Motor neuron (in vitro differentiated cells): Measurements from ENCODE around the gene PDE6B. TPM values are rescaled to one million over a fixed set of nuclear protein-coding genes. Genes with fewer than 3 reads are reported as not detected.
"Not testable (repeated sequence)": the region's sequence is repeated elsewhere in the genome, so short reads cannot be mapped to it uniquely, and the experiment has no call there.

ENCODE experiments used
- ATAC-seq, 8 experiments: fragments of 200-7000 bp; cut with Tn5 transposase; replicated peaks in 6 of 8; 2 replicates each; pipeline ENCODE4 v1.8.0; 2021; ENCODE audit warnings: mild to moderate bottlenecking in 8 of 8, moderate library complexity in 8 of 8
- H3K27ac ChIP-seq, 2 donors: fragments of 250-450 bp; sonication (Bioruptor Pico); 2 replicates each; pipeline ENCODE4 v1.9.0; 2021; ENCODE audit warnings: antibody characterized with exemption in 2 of 2, mild to moderate bottlenecking in 2 of 2, moderate library complexity in 1 of 2
- H3K4me1 ChIP-seq, 2 donors: fragments of 250-450 bp; sonication (Bioruptor Pico); replicated peaks in 1 of 2; 2 replicates each; pipeline ENCODE4 v1.6.1; 2021; ENCODE audit warnings: antibody characterized with exemption in 2 of 2, mild to moderate bottlenecking in 2 of 2, moderate library complexity in 1 of 2
- H3K4me3 ChIP-seq, 5 donors: fragments of 250-450 bp; sonication (Bioruptor Pico); 2 replicates each; pipeline ENCODE4 v1.9.0; 2021; ENCODE audit warnings: antibody characterized with exemption in 5 of 5, mild to moderate bottlenecking in 5 of 5, moderate library complexity in 4 of 5
- WGBS, 10 experiments: fragments of 450-650 bp; shearing (Covaris generic); methylation state at CpG; one replicate each; pipeline ENCODE4 v1.0.0; 2022; 5-methylcytosine and 5-hydroxymethylcytosine counted together
- in situ Hi-C, 9 experiments: fragments of 400-800 bp; cut with MboI; loops; one replicate each; pipeline ENCODE4 v1.15.0; 2021; ENCODE audit warnings: low sequenced_read_pairs in 9 of 9, low pct_unique_long_range_greater_than_20kb in 2 of 9; ENCODE audit not compliant: unreplicated experiment in 9 of 9
- total RNA-seq, 8 experiments: library from RNA; unstranded; fragments of 300-600 nt; gene quantifications; 2 replicates each; pipeline versions ENCODE4 v1.2.3 to v1.2.4, GENCODE V29; 2022

Gene PDE6B
- total RNA-seq, 8 experiments from 2014 or later = 3.8 to 6.4 (median 4.9) TPM

DNA sequence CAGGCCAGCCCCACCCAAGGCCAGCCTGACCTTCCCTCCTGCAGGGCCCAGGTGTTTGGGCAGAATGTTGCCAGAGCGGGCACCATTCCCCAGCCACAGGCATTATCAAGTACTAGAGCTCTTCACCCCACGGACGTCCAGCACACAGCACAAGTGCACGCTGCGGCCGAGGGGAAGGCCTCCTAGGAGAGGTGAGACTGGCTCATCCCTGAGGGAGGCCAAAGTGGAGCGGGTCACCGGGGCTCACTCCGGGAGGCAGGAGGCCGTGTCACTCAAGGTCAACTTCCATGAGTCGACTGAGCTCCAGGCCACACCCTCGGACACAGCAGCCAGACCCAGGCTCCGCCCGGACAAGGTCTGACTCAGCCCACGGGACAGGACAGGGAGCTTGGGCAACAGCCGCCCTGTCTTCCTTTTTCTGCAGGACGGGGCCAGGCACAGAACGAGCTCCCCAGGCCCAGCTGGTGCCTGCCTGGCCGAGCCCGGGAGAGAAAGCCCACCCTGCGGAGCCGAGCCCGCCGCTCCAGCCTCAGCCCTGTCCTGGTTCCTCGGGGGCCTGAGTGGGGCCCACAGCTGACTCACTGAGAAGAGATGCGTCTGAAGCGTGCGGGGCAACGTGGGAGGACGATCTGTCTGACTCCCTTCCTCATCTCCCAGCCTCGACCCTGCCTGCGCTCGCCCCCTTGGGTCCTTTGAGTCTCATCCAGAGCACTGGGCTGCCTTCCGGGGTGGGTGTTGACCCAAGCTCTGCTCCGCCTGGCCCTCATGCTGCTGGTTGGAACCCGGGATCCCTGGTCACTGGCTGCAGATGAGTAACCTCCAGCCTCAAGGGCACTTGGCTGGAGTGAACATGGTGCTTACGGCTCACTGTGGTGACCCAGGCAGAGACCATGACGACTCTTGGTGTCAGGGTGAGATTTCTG is 61.9 kb downstream of the PDE6B start:
- in situ Hi-C loops = no loop called here
- peak; percentile 40 to 83 (median 45) for ATAC-seq
- Histone ChIP-seq H3K4me3 (no peak overlapping the region), H3K27ac (no peak overlapping the region), H3K4me1 (no peaks in the 10 kb centered on the region)
- WGBS, 10 experiments = 12 to 82% (median 57%) methylated on average over 1 to 15 of the region's 38 CpGs; no CpG with 5 or more reads in 3 of the 10 experiments

DNA sequence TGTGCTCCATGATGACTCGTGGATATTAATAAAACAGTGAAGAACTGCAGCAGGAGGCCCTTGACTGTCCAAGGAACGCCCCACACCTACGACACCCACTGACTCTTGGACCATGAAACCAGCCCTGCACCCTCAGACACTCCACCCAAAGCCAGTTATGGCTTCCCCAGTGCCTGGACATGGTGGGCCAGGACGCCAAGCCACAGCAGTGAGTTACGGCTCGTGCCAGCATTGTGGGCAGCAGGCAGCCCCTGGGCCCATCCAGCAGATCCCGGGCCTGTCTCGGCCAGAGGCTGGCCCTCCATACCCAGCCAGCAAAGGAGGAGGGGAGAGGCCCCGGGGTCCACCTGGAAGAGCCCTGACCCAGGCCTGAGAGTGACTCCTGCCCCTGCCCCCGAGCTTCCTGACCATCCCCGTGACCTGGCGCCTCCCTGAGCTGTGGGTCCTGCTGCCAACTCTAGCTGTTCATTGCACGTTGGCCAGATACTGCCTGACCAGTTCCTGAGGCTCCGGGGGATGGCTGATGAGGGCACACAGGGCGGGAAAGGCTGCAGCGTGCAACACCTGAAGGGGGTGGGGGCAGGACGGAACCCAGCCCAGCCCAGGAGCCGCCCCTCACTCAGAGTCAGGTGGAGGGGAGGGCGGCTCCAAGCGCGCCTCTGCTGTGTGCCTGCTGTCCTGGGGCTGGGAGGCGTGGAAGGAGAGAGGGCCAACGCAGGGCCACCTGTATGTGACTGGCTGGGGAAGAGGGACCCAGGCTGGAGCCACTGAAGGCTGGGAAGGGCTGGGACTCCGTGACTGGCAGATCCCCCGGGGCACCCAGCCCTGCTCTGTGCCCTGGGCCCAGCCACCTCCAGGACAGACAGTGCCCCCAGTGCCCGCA is 62.8 kb downstream of the PDE6B start:
- no peak overlapping the region for H3K4me3 ChIP-seq
- ATAC-seq = no peak
- in situ Hi-C loops = no loop called here
- no peak overlapping the region for H3K27ac ChIP-seq
- 10 to 100% (median 86%) methylated on average over 2 to 4 of the region's 26 CpGs; no CpG with 5 or more reads in 4 of the 10 experiments for WGBS, 10 experiments
- H3K4me1 ChIP-seq = no peaks in the 10 kb centered on the region

DNA sequence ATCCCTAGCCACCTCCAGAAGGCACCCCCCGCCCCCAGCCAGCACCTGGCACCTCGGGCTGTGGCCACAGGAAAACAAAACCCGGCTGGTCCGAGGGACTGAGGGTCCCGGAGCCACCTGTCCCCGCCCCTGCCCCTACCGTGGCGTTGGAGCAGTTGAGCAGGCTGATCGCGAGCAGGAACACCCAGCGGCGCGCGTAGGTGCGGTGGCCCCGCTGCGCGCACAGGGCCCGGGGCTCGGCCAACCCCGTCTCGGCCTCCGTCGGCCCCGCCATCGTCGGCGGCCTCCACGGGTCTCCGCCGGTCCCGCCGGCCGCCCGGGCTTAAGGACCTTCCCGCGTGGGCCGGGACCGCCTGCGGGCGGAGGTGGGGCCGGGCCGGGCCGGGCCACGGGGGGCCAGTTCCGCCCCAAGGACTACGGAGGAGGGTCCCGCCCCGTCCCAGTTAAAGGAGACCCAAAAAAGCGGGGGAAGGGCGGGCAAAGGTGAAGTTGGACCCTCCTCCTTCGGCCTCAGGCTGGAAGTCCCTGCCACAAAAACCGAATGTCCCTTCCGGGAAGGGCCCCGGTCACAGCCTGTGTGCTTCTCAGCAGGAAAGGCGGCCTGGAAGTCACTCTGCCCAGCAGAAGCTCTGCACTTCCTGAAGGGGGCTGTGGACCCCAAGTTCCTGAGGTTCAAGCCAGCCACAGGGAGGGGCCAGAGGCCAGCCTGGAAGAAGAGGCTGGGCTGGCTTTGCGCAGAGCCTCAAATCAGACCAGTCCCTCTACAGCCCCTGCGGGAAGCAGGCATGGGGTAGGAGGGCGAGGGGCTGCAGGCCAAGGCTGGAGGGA is 63.7 kb downstream of the PDE6B start, which contains the start of gene SLC49A3:
Gene SLC49A3 (minus strand): TSS at position 298 of the 828 bp plus-strand sequence. CDS start 24 bp downstream, at position 274.
- no peak within 1 kb of the TSS for H3K4me3 ChIP-seq
- in situ Hi-C loops = no loop called here
- 40 to 100% (median 57%) methylated on average over 1 to 3 of the region's 59 CpGs; no CpG with 5 or more reads in 6 of the 10 experiments for WGBS, 10 experiments
- ATAC-seq = no peak
- H3K27ac ChIP-seq = no peak within 1 kb of the TSS
- H3K4me1 ChIP-seq = no peaks in the 10 kb centered on the region

DNA sequence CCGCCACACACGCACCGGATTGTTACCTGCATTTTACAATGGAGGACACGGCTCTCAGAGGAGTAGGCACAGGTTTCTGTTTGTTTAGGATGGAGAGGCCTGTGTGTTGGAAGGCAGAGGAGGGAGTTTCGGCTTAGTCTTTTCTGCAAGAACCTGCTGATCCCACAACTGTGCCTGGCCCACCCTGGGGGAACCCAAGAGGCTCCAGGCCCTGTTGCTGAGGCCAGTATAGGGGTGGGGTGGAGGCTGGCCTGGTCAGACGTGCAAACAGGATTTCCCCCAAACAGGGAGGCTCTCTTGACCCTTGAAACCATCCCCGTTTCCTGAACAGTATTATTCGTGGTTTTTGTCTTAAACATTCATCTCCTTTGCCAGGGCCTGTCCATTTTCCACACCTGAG is 64.3 kb downstream of the PDE6B start:
- WGBS, 10 experiments = 50 to 83% (median 70%) methylated on average over 1 to 4 of the region's 8 CpGs; no CpG with 5 or more reads in 3 of the 10 experiments
- no peak for ATAC-seq

DNA sequence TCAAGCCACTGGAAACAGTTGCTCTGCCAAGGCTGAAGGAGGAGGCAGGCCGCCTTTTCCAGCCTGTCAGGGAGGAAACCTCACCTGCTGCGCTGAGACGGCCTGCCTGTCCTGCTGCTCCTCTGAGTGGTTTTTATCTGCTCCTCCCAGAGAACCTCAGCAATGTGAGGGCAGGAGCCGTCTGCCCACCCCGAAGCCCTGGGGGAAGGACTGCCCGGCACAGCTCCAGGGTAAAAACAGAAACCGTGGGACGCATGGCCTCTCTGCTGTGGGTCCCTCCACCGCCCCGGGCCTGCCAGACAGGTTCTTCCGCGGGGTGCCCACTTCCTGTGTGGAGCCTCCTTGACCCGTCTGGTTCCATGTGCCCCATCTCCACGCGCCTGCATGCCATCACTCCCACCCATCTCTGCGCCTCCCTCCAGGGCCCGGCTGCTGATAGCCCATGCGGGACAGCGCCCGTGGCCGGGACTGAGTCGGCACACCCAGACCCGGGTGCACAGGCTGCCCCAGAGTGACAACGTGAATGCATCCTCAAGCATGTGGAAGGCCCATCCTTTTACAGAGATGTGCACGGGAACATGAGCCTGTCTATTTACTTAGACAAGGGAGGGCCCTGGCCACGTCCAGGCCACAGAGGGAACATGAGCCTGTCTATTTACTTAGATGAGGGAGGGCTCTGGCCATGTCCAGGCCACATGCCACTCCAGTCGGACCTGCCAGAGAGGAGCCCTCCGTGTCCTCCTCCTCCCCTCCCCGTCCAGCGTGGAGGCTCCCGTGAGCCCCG is 67.6 kb downstream of the PDE6B start:
- no peak overlapping the region for H3K27ac ChIP-seq
- H3K4me3 ChIP-seq = no peak overlapping the region
- ATAC-seq = peak in 4 of 8 experiments; percentile 24 to 84 (median 56)
- WGBS, 10 experiments = 40 to 100% (median 76%) methylated on average over 1 to 11 of the region's 32 CpGs; no CpG with 5 or more reads in 4 of the 10 experiments
- in situ Hi-C loops = no loop called here
- H3K4me1 ChIP-seq = no peaks in the 10 kb centered on the region

More for the DNA sequence above, 64.3 kb downstream of the PDE6B start:
- H3K4me3 ChIP-seq = no peak overlapping the region
- in situ Hi-C loops = no loop called here
- no peaks in the 10 kb centered on the region for H3K4me1 ChIP-seq
- no peak overlapping the region for H3K27ac ChIP-seq

DNA sequence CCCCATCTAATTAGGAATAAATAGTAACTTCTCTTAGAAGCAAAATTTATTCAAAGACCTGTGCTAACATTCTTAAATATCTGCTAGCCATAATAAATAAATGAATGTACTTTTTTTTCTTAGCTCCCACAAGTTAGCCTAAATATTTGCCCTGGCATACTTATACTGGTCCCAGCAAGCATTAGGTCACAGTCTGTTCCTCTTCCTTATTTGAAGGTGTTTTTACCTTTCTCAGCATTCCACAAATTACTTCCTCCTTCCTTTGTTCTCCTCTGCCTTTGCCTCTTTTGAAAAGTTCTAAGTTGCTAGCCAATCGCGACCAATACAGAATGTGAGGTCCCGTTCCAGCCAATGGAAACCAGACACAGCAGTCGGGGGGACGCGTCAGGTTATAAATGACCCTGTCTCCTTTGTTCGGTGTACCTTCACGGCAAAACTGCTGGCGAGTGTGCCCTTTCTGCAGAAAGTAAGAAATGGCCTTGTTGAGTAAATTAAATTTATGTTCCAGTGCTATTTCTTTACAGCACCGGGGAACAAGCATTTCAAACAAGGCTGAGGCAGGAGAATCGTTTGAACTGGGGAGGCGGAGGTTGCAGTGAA is 69.1 kb downstream of the PDE6B start:
- 55 to 87% (median 80%) methylated on average over 3 to 10 of the region's 12 CpGs; no CpG with 5 or more reads in 1 of the 10 experiments for WGBS, 10 experiments
- H3K4me1 ChIP-seq, in situ Hi-C loops, H3K27ac ChIP-seq, ATAC-seq, H3K4me3 ChIP-seq: not testable (repeated sequence)

DNA sequence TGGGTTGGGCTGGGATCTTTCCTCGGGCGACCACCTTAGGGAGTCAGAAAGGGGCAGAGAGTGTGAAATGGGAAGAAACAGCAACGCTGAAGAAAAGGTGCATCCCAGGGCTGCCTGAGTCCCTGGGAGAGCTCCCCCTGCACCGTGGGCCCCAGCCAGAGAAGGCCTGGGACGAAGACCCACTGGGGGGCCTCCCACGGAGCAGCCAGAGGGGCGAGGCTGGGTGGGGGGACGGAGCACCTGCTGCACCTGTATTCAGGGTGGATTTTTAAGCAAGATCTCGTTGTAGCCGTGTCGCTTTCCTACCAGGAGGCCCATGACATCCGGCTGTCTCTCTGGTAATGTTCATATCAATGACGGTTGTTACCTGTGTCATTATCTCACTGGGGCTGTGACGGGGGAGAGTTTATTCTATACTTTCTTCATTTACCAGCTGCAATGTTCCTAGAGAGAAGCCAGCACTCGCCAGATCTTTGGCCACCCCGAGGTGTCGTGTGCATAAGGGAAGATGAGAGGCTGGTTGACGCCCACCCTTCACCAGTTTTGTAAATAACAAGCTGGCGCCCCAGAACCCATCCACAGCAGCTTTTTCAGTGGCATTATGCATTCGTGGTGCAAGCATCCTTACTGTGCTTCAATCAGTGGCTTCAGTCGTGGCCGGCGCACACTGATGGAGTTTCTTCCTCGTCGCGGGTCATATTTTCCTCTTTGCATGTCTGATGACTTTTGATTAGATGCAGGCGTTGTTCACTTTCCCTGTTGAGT is 74.6 kb downstream of the PDE6B start:
- Histone ChIP-seq H3K4me1 (no peaks in the 10 kb centered on the region), H3K27ac (no peak overlapping the region), H3K4me3 (no peak overlapping the region)
- in situ Hi-C loops = no loop called here
- WGBS, 10 experiments = 50 to 89% (median 81%) methylated on average over 2 to 12 of the region's 27 CpGs
- no peak for ATAC-seq

DNA sequence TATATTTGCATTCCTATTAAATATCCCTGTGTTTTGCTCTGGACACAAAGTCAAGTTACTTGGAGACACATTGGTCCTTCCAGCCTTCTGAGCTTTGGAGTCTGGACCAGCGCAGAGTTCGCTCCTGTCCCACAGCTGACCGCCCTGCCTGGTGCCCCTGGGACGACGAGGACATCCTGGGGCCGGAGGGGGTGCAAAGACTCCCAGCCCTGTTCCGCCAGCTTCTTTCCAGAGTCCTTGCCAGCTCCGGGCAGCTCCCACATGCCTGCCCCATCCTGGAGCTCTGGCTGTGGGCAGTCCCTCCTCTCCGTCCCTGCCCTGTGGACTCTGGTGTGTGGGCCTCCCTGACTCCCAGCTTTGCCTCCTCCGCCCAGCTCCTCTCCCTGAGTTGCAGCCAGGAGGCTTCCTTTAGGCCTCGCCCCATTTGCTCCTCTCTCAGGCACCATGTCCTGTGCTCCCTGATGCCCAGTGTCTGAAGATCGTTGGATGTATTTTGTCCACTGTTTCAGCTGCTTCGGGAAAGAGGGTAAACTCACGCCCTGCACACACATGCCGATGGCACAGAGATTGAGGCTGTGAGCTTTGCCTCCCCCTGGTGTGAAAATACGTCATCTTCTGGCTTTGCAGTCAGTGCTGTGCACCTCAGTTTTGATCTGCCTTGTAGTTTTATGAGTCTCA is 75.4 kb downstream of the PDE6B start:
- 53 to 92% (median 75%) methylated on average over 1 to 14 of the region's 16 CpGs; no CpG with 5 or more reads in 1 of the 10 experiments for WGBS, 10 experiments
- Histone ChIP-seq H3K27ac (no peak overlapping the region), H3K4me1 (no peaks in the 10 kb centered on the region), H3K4me3 (no peak overlapping the region)
- in situ Hi-C loops = no loop called here
- ATAC-seq = no peak

DNA sequence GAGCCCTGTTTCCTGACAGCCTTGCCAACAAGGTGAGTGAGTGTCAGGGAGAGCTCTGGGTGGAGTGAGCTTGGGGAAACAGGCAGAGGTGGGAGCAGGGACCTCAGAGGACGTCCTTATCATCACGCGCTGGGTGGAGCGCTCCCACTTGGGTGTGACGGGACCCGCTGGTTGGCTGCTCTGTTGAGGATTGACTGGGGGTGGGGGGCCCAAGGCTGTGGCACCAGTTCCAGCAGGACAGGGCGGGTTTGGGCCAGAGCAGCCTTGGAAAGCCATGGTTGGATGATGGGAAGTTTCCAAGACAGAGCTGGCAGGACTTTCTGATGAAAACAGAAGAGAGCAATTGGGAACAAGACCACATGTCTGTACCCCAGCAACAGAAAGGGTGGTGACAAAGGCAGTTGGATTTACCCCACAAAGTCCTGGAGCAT is 77.3 kb downstream of the PDE6B start:
- ATAC-seq = no peak
- no peak overlapping the region for H3K4me3 ChIP-seq
- WGBS, 10 experiments = 33 to 80% (median 80%) methylated on average over 1 of the region's 7 CpGs; no CpG with 5 or more reads in 7 of the 10 experiments
- H3K27ac ChIP-seq = no peak overlapping the region
- peaks cover 5% of the 10 kb centered on the region in 2 donors for H3K4me1 ChIP-seq
- in situ Hi-C loops = no loop called here

DNA sequence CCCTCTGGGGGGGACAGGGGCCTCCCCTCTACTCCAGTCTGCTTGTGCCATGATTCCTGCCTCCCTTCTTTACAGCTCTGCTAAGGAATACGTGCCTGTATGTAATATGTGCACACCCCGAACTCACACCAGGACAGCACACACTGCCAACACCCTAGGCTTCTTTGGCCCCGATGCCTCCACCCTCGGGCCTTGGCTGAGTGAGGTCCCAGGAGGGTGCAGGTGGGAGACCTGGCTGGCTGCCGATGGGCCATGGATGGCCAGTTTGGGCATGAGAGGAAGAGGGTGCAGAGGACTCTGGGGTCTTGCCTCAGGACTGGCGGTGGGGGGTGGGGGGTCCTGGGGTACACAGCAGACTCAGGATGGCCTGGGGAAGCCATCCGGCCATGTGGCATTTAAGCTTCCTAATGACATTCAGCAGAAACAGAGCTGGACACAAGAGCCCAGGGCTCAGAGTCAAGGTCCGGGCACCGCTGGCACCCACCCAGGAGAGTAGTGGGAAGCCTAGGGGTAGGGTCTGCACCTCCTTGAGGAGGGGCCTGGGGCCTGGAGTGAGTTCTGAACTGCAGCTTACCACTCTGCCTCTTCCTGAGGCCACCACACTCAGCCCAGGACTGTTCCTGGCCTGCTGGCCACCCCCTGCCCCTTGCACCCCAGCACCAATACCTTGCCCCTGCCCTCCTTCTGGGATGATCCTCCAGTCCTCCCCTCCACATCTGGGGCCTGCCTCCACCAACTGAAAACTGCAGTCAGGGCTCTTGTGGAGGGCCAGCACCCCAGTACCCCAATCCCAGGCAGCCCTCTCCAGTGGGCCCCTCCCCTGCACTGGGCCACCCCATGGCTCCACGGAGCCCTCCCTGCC is 78.2 kb downstream of the PDE6B start:
- H3K4me3 ChIP-seq = no peak overlapping the region
- H3K4me1 ChIP-seq = peaks cover 11 to 12% of the 10 kb centered on the region in 2 donors
- no peak overlapping the region for H3K27ac ChIP-seq
- in situ Hi-C loops = no loop called here
- WGBS, 10 experiments = no CpG with 5 or more reads among the region's 10 CpGs
- ATAC-seq = no peak
